ENCODE measurements around the gene LHX2. TPM values are rescaled to one million over a fixed set of nuclear protein-coding genes. Genes with fewer than 3 reads are reported as not detected.

LHX2 gene
- polyA plus RNA-seq, 1 of the 3 experiments (the other 2 are of a cell fraction), result not detected

GRCh38 chr9:124009531-124010217, 1.9 kb upstream of the LHX2 start (continued):
- TF ChIP-seq MXI1 (IDR thresholded peaks at IDR 0.05; ENCODE audit: low read depth, low read length), result no peak
- no peak for TF ChIP-seq USF1 (IDR thresholded peaks at IDR 0.05; ENCODE audit: borderline replicate concordance, low read depth)
- no peak for TF ChIP-seq ELF1 (IDR thresholded peaks at IDR 0.05)

- no peak overlapping the region for H3K4me3 ChIP-seq (ENCODE audit: low read depth in 2 of 2, low read length in 1 of 2)
- TF ChIP-seq TCF12 (IDR thresholded peaks at IDR 0.05) (no peak), TAF1 (IDR thresholded peaks at IDR 0.05; ENCODE audit: borderline replicate concordance, low read depth, low read length) (no peak), FOSL2 (IDR thresholded peaks at IDR 0.05; ENCODE audit: borderline replicate concordance, low read depth) (no peak), MXI1 (IDR thresholded peaks at IDR 0.05; ENCODE audit: low read depth, low read length) (no peak), GABPA (IDR thresholded peaks at IDR 0.05; ENCODE audit: low read depth) (no peak), RXRA (IDR thresholded peaks at IDR 0.05; ENCODE audit: borderline replicate concordance, low read depth) (no peak), USF2 (IDR thresholded peaks at IDR 0.05; ENCODE audit: borderline replicate concordance, low read depth, low read length) (no peak), RFX5 (IDR thresholded peaks at IDR 0.05; ENCODE audit: low read length) (no peak), GATA2 (CRISPR knock-in tag; IDR thresholded peaks at IDR 0.05) (no peak), FOXJ3 (CRISPR knock-in tag; IDR thresholded peaks at IDR 0.05) (no peak), EP300 (IDR thresholded peaks at IDR 0.05; ENCODE audit: borderline replicate concordance in 1 of 2, low read depth in 1 of 2, low read length in 1 of 2) (no peak), POLR2AphosphoS5 (IDR thresholded peaks at IDR 0.05; ENCODE audit: low read depth, low read length) (no peak)
- no peaks in the 10 kb centered on the region for H3K79me2 ChIP-seq (ENCODE audit: insufficient read depth)
- no peaks in the 10 kb centered on the region for H3K9me2 ChIP-seq
- H3F3A ChIP-seq (replicated peaks; ENCODE audit: insufficient read depth), result peaks cover 3% of the 10 kb centered on the region
- H3K27me3 ChIP-seq (ENCODE audit: insufficient read depth), result peaks cover 94% of the 10 kb centered on the region
- POLR2A ChIA-PET, result no interaction called here
- peaks cover 0 to 9% of the 10 kb centered on the region in 2 experiments; a peak in 1 of 4 replicates for H3K4me1 ChIP-seq (ENCODE audit: control insufficient read depth in 1 of 2, insufficient read depth in 2 of 2, low read depth in 1 of 2, low read length in 1 of 2)
- no peak overlapping the region for H3K4me2 ChIP-seq
- WGBS (ENCODE audit: low lambda C conversion rate), result 42% methylated on average over 9 of the region's 9 CpGs
- CTCF ChIA-PET, result interaction anchor here (0.9 to 3.2 kb wide), 3 partner anchors 8 to 466 kb away, joined by 3 to 19 read pairs (median 4); no protein-coding TSS in a partner anchor
- no peak overlapping the region for H3K9ac ChIP-seq
- no peak for DNase-seq
- no peaks in the 10 kb centered on the region for H3K36me3 ChIP-seq (replicated peaks in 1 of 2; ENCODE audit: control insufficient read depth in 1 of 2, insufficient read depth in 2 of 2, low read length in 1 of 2)
- no peaks in the 10 kb centered on the region for H3K9me3 ChIP-seq
- no peak overlapping the region for H2AFZ ChIP-seq (ENCODE audit: low read depth)
- H3K27ac ChIP-seq (ENCODE audit: low read depth in 2 of 2, low read length in 1 of 2), result no peak overlapping the region
- H4K20me1 ChIP-seq (ENCODE audit: insufficient read depth), result peaks cover 11% of the 10 kb centered on the region; the same call in 1 of the 2 replicates
These were observed 1.3 kb upstream of the LHX2 start for GRCh38 chr9:124010303-124010664.
